ENCODE results near the gene SPACA5B. TPM values are rescaled to one million over a fixed set of nuclear protein-coding genes. Genes with fewer than 3 reads are reported as not detected.

The SPACA5B gene
- not detected for total RNA-seq

GRCh38 chrX:48130326-48130725 is at the start of gene SPACA5B:
Gene SPACA5B, plus strand, starts transcription at chrX:48130626. Its CDS starts 62 bp downstream, at chrX:48130688.

Small RNA genes within 50 kb of the gene (small RNA-seq; reads per million reads assigned to genes)
- not detected for gene AC245047.7
- not detected for gene RNU6-707P

Other genes starting within 250 kb of the SPACA5B start
- 7.2 TPM for gene ZNF182, start 126.6 kb upstream of the SPACA5B start, total RNA-seq
- gene SPACA5, start 123.6 kb upstream of the SPACA5B start, total RNA-seq, result not detected
- 5.3 TPM for gene ZNF630, start 59.0 kb upstream of the SPACA5B start, total RNA-seq
- gene SSX5, start 66.2 kb downstream of the SPACA5B start, total RNA-seq, result not detected
- not detected for gene SSX1, start 124.8 kb downstream of the SPACA5B start, total RNA-seq
- not detected for gene SSX3, start 226.1 kb downstream of the SPACA5B start, total RNA-seq